Measurements from ENCODE around the gene PLSCR5.
A peak's percentile ranks its signal among the peaks of the same experiment; 100 is the strongest.

Gene PLSCR5

DNA sequence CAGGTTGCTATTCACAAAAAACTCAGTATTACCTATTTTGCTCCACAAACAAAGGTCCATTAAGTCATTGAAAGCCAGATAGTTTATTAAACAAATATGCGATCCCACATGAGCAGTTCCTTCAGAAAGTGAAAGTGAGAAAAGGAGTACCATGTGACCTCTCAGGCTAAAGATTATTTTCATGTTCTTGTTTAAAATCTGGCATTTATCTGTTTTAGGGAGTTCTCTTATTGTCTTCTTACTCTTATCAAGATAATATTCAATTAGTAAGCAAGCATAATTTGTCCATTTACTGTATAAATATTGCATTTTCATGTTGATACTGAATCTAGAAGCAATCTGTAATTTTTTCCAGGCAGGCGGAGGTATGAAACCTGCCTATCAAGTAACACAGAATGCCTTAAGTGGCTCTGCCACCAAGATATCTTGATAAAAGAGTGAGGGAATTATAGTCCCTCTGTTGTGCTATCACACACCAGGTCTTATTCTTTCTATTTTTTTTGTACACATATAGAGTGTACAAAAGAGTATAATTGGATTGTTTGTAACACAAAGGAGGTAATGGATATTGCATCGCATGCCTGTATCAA, 20.1 kb upstream of the PLSCR5 start:
- no peaks in the 10 kb centered on the region for H3K36me3 ChIP-seq (ENCODE audit: control insufficient read depth in 1 of 2, insufficient read depth in 2 of 2, low read length in 2 of 2)
- no peaks in the 10 kb centered on the region for H3K9me3 ChIP-seq (ENCODE audit: insufficient read depth, low read depth, low read length)
- no peak overlapping the region for H4K91ac ChIP-seq (ENCODE audit: low read depth, low read length)
- H2BK5ac ChIP-seq (ENCODE audit: low read depth, low read length, poor library complexity) = no peak overlapping the region
- H3K4me2 ChIP-seq (ENCODE audit: low read length) = no peak overlapping the region
- no peak overlapping the region for H2AFZ ChIP-seq (ENCODE audit: insufficient read depth, low read length, poor library complexity)
- H2AK5ac ChIP-seq (ENCODE audit: low read length) = no peak overlapping the region
- H3K4ac ChIP-seq (ENCODE audit: low read depth, low read length) = no peak overlapping the region
- H2BK12ac ChIP-seq (ENCODE audit: low read length) = no peak overlapping the region
- WGBS (ENCODE audit: extremely low coverage, insufficient coverage, insufficient read length) = no CpG with 5 or more reads among the region's 3 CpGs
- H3K18ac ChIP-seq (ENCODE audit: low read length) = no peak overlapping the region
- no peak overlapping the region for H4K12ac ChIP-seq (ENCODE audit: low read depth, low read length)
- H3K79me2 ChIP-seq (ENCODE audit: control insufficient read depth, insufficient read depth, low read length, poor library complexity) = no peaks in the 10 kb centered on the region
- no peak overlapping the region for H3K27ac ChIP-seq (ENCODE audit: low read depth, low read length)
- peak in 1 of 2 donors; percentile 32 for DNase-seq
- no peaks in the 10 kb centered on the region for H3K79me1 ChIP-seq (ENCODE audit: low read length)
- H3K14ac ChIP-seq (ENCODE audit: low read length) = no peak overlapping the region
- no peaks in the 10 kb centered on the region for H3K4me1 ChIP-seq (ENCODE audit: control insufficient read depth in 1 of 2, insufficient read depth in 2 of 2, low read length in 2 of 2)
- H3K23ac ChIP-seq (ENCODE audit: low read length) = no peak overlapping the region
- H3K4me3 ChIP-seq (ENCODE audit: low read depth, low read length) = no peak overlapping the region
- no peak overlapping the region for H4K8ac ChIP-seq (ENCODE audit: low read depth, low read length)
- H3K9ac ChIP-seq (ENCODE audit: low read length) = no peak overlapping the region
- H3K27me3 ChIP-seq (ENCODE audit: insufficient read depth, low read length) = no peaks in the 10 kb centered on the region
- H2BK120ac ChIP-seq (ENCODE audit: insufficient read depth, low read length, poor library complexity) = no peak overlapping the region

DNA sequence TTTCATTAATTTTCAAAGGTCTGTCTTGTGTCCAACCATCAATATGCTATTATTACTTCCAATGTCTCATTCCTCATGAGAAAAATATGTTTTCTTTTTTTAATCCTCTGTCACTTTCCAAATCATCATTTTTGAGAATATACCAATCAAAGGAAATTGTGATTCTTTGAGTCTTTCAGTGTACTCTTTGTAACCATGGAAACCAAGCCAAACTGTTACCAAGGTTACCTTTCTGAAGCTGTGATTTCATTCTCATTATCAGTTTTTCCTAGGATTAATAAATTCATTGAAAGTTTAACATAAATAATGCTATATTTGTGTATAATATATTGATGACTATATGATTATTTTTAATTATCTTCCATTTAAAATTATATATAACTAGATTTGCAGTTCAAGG, 16.6 kb upstream of the PLSCR5 start:
- Histone ChIP-seq H2BK120ac (ENCODE audit: insufficient read depth, low read length, poor library complexity) (no peak overlapping the region), H3K36me3 (ENCODE audit: control insufficient read depth in 1 of 2, insufficient read depth in 2 of 2, low read length in 2 of 2) (no peaks in the 10 kb centered on the region), H4K91ac (ENCODE audit: low read depth, low read length) (no peak overlapping the region), H4K8ac (ENCODE audit: low read depth, low read length) (no peak overlapping the region), H3K79me2 (ENCODE audit: control insufficient read depth, insufficient read depth, low read length, poor library complexity) (no peaks in the 10 kb centered on the region), H3K4ac (ENCODE audit: low read depth, low read length) (no peak overlapping the region), H3K14ac (ENCODE audit: low read length) (no peak overlapping the region), H2BK5ac (ENCODE audit: low read depth, low read length, poor library complexity) (no peak overlapping the region), H3K9ac (ENCODE audit: low read length) (no peak overlapping the region), H3K23ac (ENCODE audit: low read length) (no peak overlapping the region), H3K18ac (ENCODE audit: low read length) (no peak overlapping the region), H3K9me3 (ENCODE audit: insufficient read depth, low read depth, low read length) (no peaks in the 10 kb centered on the region), H3K79me1 (ENCODE audit: low read length) (no peaks in the 10 kb centered on the region), H4K12ac (ENCODE audit: low read depth, low read length) (no peak overlapping the region), H2AFZ (ENCODE audit: insufficient read depth, low read length, poor library complexity) (no peak overlapping the region), H3K4me3 (ENCODE audit: low read depth, low read length) (no peak overlapping the region), H3K4me2 (ENCODE audit: low read length) (no peak overlapping the region), H3K4me1 (ENCODE audit: control insufficient read depth in 1 of 2, insufficient read depth in 2 of 2, low read length in 2 of 2) (no peaks in the 10 kb centered on the region), H3K27ac (ENCODE audit: low read depth, low read length) (no peak overlapping the region), H2AK5ac (ENCODE audit: low read length) (no peak overlapping the region), H3K27me3 (ENCODE audit: insufficient read depth, low read length) (no peaks in the 10 kb centered on the region), H2BK12ac (ENCODE audit: low read length) (no peak overlapping the region)
- DNase-seq = no peak

DNA sequence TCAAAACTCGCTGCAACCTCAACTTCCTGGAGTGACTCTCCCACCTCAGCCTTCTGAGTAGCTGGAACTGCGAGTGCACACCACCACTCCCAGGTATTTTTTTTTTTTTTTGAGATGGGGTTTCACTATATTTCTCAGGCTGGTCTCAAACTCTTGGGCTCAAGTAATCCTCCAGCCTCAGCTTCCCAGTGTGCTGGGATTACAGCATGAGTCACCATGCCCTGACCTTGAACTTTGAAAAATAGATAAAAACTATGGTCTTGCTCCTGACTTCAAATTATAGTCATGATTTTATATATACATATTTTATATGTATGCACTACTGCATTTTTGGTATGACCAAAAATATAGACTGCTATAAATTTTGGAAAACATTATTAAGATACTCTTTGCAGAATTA, 6.9 kb upstream of the PLSCR5 start:
- H3K4me2 ChIP-seq (ENCODE audit: low read length) = no peak overlapping the region
- no peaks in the 10 kb centered on the region for H3K27me3 ChIP-seq (ENCODE audit: insufficient read depth, low read length)
- H3K14ac ChIP-seq (ENCODE audit: low read length) = no peak overlapping the region
- H3K9ac ChIP-seq (ENCODE audit: low read length) = no peak overlapping the region
- H3K36me3 ChIP-seq (ENCODE audit: control insufficient read depth in 1 of 2, insufficient read depth in 2 of 2, low read length in 2 of 2) = no peaks in the 10 kb centered on the region
- no peak overlapping the region for H3K4ac ChIP-seq (ENCODE audit: low read depth, low read length)
- H2AFZ ChIP-seq (ENCODE audit: insufficient read depth, low read length, poor library complexity) = no peak overlapping the region
- H4K8ac ChIP-seq (ENCODE audit: low read depth, low read length) = no peak overlapping the region
- no peak overlapping the region for H3K18ac ChIP-seq (ENCODE audit: low read length)
- no peak overlapping the region for H3K4me3 ChIP-seq (ENCODE audit: low read depth, low read length)
- H2BK12ac ChIP-seq (ENCODE audit: low read length) = no peak overlapping the region
- H3K9me3 ChIP-seq (ENCODE audit: insufficient read depth, low read depth, low read length) = no peaks in the 10 kb centered on the region
- no peak overlapping the region for H2BK5ac ChIP-seq (ENCODE audit: low read depth, low read length, poor library complexity)
- WGBS (ENCODE audit: extremely low coverage, insufficient coverage, insufficient read length) = no CpG with 5 or more reads among the region's 2 CpGs
- H3K79me1 ChIP-seq (ENCODE audit: low read length) = no peaks in the 10 kb centered on the region
- no peak overlapping the region for H4K91ac ChIP-seq (ENCODE audit: low read depth, low read length)
- H3K23ac ChIP-seq (ENCODE audit: low read length) = no peak overlapping the region
- DNase-seq = no peak
- H2BK120ac ChIP-seq (ENCODE audit: insufficient read depth, low read length, poor library complexity) = no peak overlapping the region
- H3K4me1 ChIP-seq (ENCODE audit: control insufficient read depth in 1 of 2, insufficient read depth in 2 of 2, low read length in 2 of 2) = no peaks in the 10 kb centered on the region
- H3K79me2 ChIP-seq (ENCODE audit: control insufficient read depth, insufficient read depth, low read length, poor library complexity) = no peaks in the 10 kb centered on the region
- no peak overlapping the region for H2AK5ac ChIP-seq (ENCODE audit: low read length)
- H4K12ac ChIP-seq (ENCODE audit: low read depth, low read length) = no peak overlapping the region
- H3K27ac ChIP-seq (ENCODE audit: low read depth, low read length) = no peak overlapping the region

DNA sequence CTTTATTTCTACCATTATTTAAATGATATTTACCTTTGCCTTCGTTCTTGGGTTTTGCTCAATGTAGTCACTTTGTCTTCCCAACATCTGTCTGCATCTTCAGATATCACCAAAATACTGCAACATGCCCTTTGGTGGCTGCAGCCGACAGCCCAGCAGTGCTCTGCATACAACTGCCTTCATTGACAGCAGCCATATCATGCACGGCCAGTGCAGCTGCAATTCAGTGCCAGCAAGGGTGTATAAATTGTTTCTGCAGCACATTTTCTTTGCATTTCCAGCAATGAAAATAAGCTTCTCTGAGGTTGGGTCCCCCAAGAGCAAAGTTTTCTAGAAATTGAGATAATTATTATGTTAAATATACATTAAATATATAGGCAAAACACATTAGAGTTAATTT, 6.0 kb upstream of the PLSCR5 start:
- no peak overlapping the region for H2BK12ac ChIP-seq (ENCODE audit: low read length)
- no peaks in the 10 kb centered on the region for H3K36me3 ChIP-seq (ENCODE audit: control insufficient read depth in 1 of 2, insufficient read depth in 2 of 2, low read length in 2 of 2)
- H3K4me1 ChIP-seq (ENCODE audit: control insufficient read depth in 1 of 2, insufficient read depth in 2 of 2, low read length in 2 of 2) = no peaks in the 10 kb centered on the region
- H2BK5ac ChIP-seq (ENCODE audit: low read depth, low read length, poor library complexity) = no peak overlapping the region
- no peak overlapping the region for H3K9ac ChIP-seq (ENCODE audit: low read length)
- H2AK5ac ChIP-seq (ENCODE audit: low read length) = no peak overlapping the region
- no peak overlapping the region for H2AFZ ChIP-seq (ENCODE audit: insufficient read depth, low read length, poor library complexity)
- H3K4me2 ChIP-seq (ENCODE audit: low read length) = no peak overlapping the region
- no peak overlapping the region for H3K14ac ChIP-seq (ENCODE audit: low read length)
- no peaks in the 10 kb centered on the region for H3K9me3 ChIP-seq (ENCODE audit: insufficient read depth, low read depth, low read length)
- no peak overlapping the region for H3K4me3 ChIP-seq (ENCODE audit: low read depth, low read length)
- H4K91ac ChIP-seq (ENCODE audit: low read depth, low read length) = no peak overlapping the region
- DNase-seq = no peak
- no peak overlapping the region for H4K8ac ChIP-seq (ENCODE audit: low read depth, low read length)
- no peak overlapping the region for H3K4ac ChIP-seq (ENCODE audit: low read depth, low read length)
- H2BK120ac ChIP-seq (ENCODE audit: insufficient read depth, low read length, poor library complexity) = no peak overlapping the region
- H3K18ac ChIP-seq (ENCODE audit: low read length) = no peak overlapping the region
- H3K27me3 ChIP-seq (ENCODE audit: insufficient read depth, low read length) = no peaks in the 10 kb centered on the region
- H4K12ac ChIP-seq (ENCODE audit: low read depth, low read length) = no peak overlapping the region
- no peaks in the 10 kb centered on the region for H3K79me2 ChIP-seq (ENCODE audit: control insufficient read depth, insufficient read depth, low read length, poor library complexity)
- no peak overlapping the region for H3K23ac ChIP-seq (ENCODE audit: low read length)
- WGBS (ENCODE audit: extremely low coverage, insufficient coverage, insufficient read length) = no CpG with 5 or more reads among the region's 3 CpGs
- no peaks in the 10 kb centered on the region for H3K79me1 ChIP-seq (ENCODE audit: low read length)
- H3K27ac ChIP-seq (ENCODE audit: low read depth, low read length) = no peak overlapping the region

All from trophoblast cell (in vitro differentiated cells and primary cell).